Neural cell (in vitro differentiated cells): ENCODE results near the gene ZC3H14.
"Not testable (repeated sequence)": the region's sequence is repeated elsewhere in the genome, so short reads cannot be mapped to it uniquely, and the experiment has no call there.

ENCODE experiments used
- CTCF ChIP-seq: fragments of 450-650 bp; IDR thresholded peaks from 2 replicates; pipeline ENCODE4 v1.5.1; 2014; ENCODE audit warnings: antibody characterized with exemption, mild to moderate bottlenecking, moderate library complexity; ENCODE audit not compliant: poor library complexity, severe bottlenecking
- EP300 ChIP-seq: fragments of 450-650 bp; conservative IDR thresholded peaks from 2 replicates; pipeline ENCODE4 v1.6.1; 2014; ENCODE audit warnings: antibody characterized with exemption, mild to moderate bottlenecking, moderate library complexity; ENCODE audit not compliant: poor library complexity, severe bottlenecking
- EZH2 ChIP-seq: fragments of 200-600, 300-800 bp; shearing (Covaris generic), sonication (generic); IDR thresholded peaks from 2 replicates; pipeline ENCODE4 v1.6.1; 2014; ENCODE audit warnings: antibody characterized with exemption, low read length, borderline replicate concordance, mild to moderate bottlenecking; ENCODE audit not compliant: insufficient read depth, poor library complexity, severe bottlenecking
- POLR2AphosphoS5 ChIP-seq: IDR thresholded peaks from 2 replicates; pipeline ENCODE4 v1.6.1; 2012
- TF ChIP-seq, protein P1 (sequence below): IDR thresholded peaks from 2 replicates; pipeline ENCODE4 v1.6.1; 2012; ENCODE audit warnings: borderline replicate concordance

DNA sequence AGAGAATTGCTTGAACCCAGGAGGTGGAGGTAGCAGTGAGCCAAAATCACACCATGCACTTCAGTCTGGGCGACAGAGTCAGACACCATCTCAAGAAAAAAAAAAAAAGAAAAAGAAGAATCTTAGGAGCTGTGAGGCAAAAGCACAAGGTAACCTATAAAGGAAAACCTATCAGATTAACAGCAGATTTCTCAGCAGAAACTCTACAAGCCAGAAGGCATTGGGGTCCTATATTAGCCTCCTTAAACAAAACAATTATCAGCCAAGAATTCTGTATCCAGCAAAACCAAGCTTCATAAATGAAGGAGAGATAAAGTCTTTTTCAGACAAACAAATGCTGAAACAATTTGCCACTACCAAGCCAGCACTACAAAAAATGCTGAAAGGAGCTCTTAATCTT, 32.9 kb upstream of the ZC3H14 start:
- not testable (repeated sequence) for TF ChIP-seq CTCF, EP300, POLR2AphosphoS5, EZH2
- TF ChIP-seq, protein P1, sequence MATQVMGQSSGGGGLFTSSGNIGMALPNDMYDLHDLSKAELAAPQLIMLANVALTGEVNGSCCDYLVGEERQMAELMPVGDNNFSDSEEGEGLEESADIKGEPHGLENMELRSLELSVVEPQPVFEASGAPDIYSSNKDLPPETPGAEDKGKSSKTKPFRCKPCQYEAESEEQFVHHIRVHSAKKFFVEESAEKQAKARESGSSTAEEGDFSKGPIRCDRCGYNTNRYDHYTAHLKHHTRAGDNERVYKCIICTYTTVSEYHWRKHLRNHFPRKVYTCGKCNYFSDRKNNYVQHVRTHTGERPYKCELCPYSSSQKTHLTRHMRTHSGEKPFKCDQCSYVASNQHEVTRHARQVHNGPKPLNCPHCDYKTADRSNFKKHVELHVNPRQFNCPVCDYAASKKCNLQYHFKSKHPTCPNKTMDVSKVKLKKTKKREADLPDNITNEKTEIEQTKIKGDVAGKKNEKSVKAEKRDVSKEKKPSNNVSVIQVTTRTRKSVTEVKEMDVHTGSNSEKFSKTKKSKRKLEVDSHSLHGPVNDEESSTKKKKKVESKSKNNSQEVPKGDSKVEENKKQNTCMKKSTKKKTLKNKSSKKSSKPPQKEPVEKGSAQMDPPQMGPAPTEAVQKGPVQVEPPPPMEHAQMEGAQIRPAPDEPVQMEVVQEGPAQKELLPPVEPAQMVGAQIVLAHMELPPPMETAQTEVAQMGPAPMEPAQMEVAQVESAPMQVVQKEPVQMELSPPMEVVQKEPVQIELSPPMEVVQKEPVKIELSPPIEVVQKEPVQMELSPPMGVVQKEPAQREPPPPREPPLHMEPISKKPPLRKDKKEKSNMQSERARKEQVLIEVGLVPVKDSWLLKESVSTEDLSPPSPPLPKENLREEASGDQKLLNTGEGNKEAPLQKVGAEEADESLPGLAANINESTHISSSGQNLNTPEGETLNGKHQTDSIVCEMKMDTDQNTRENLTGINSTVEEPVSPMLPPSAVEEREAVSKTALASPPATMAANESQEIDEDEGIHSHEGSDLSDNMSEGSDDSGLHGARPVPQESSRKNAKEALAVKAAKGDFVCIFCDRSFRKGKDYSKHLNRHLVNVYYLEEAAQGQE: not testable (repeated sequence)
